ENCODE results near the gene HSD17B4. TPM values are rescaled to one million over a fixed set of nuclear protein-coding genes. Genes with fewer than 3 reads are reported as not detected.

Gene HSD17B4
- total RNA-seq, 1 donor from 2014 or later = 98.4 TPM

- H3K27ac Mint-ChIP-seq (ENCODE audit: unreplicated experiment) = no peak overlapping the region
Observed at GRCh38 chr5:119406551-119407110, 45.7 kb upstream of the HSD17B4 start.

DNA sequence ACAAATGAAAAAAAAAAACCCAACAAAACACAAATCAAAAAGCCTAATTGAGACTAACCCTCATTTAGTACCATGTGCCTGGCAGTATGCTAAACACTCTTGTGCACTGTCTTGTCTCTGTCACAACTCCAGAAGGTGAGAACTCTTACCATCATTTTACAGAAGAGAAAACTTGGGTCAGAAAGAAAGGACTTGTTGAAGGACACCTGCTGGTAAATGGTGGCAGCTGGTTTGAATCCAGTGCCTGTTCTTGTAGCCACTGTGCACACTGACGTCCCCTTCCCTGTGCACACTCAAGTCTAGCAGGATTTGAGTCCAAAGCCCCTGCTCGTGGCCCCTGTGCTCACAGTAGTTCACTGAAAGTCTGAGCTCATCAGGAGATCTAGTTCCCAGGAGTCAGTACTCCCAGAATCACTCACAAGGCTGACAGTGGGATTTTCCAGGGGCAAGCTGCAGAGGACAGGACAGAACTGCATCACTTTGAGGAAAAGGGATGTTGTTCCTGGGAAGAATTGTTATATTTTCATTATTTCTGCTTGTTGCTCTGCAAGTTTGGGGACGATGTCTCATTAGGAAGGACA is 43.0 kb upstream of the HSD17B4 start:
- H3K27ac Mint-ChIP-seq (ENCODE audit: unreplicated experiment) = no peak overlapping the region
- H3K4me1 Mint-ChIP-seq (ENCODE audit: low read depth) = peaks cover 21% of the 10 kb centered on the region
- H3K4me3 Mint-ChIP-seq (ENCODE audit: unreplicated experiment) = no peak overlapping the region
- no peak for DNase-seq (ENCODE audit: low spot score)
- H3K36me3 Mint-ChIP-seq (ENCODE audit: low read depth) = no peaks in the 10 kb centered on the region
- no peaks in the 10 kb centered on the region for H3K9me3 Mint-ChIP-seq (ENCODE audit: low read depth)
- no peak for TF ChIP-seq CTCF (IDR thresholded peaks at IDR 0.05)
- peaks cover 3% of the 10 kb centered on the region for H3K27me3 Mint-ChIP-seq (ENCODE audit: low read depth)

More at GRCh38 chr5:119406551-119407110, 45.7 kb upstream of the HSD17B4 start:
- Mint-ChIP-seq H3K4me1 (ENCODE audit: low read depth) (peaks cover 12% of the 10 kb centered on the region), H3K27me3 (ENCODE audit: low read depth) (peaks cover 3% of the 10 kb centered on the region), H3K36me3 (ENCODE audit: low read depth) (no peaks in the 10 kb centered on the region), H3K9me3 (ENCODE audit: low read depth) (no peaks in the 10 kb centered on the region), H3K4me3 (ENCODE audit: unreplicated experiment) (no peak overlapping the region)
- no peak for TF ChIP-seq CTCF (IDR thresholded peaks at IDR 0.05)
- DNase-seq (ENCODE audit: low spot score) = no peak

- Mint-ChIP-seq H3K36me3 (ENCODE audit: low read depth) (no peaks in the 10 kb centered on the region), H3K4me1 (ENCODE audit: low read depth) (peaks cover 21% of the 10 kb centered on the region), H3K9me3 (ENCODE audit: low read depth) (no peaks in the 10 kb centered on the region), H3K27me3 (ENCODE audit: low read depth) (peaks cover 3% of the 10 kb centered on the region), H3K4me3 (ENCODE audit: unreplicated experiment) (no peak overlapping the region), H3K27ac (ENCODE audit: unreplicated experiment) (no peak overlapping the region)
- no peak for DNase-seq (ENCODE audit: low spot score)
- no peak for TF ChIP-seq CTCF (IDR thresholded peaks at IDR 0.05)
Observed at GRCh38 chr5:119410448-119411159, 41.7 kb upstream of the HSD17B4 start.

GRCh38 chr5:119411361-119412278 is 40.7 kb upstream of the HSD17B4 start:
- Mint-ChIP-seq H3K4me3 (ENCODE audit: unreplicated experiment) (peak overlapping the region; percentile 82), H3K36me3 (ENCODE audit: low read depth) (no peaks in the 10 kb centered on the region), H3K27me3 (ENCODE audit: low read depth) (no peaks in the 10 kb centered on the region), H3K4me1 (ENCODE audit: low read depth) (peaks cover 21% of the 10 kb centered on the region), H3K9me3 (ENCODE audit: low read depth) (no peaks in the 10 kb centered on the region), H3K27ac (ENCODE audit: unreplicated experiment) (peak overlapping the region; percentile 93)
- DNase-seq (ENCODE audit: low spot score) = no peak
- TF ChIP-seq CTCF (IDR thresholded peaks at IDR 0.05) = peak; percentile 99

All from chondrocyte (in vitro differentiated cells).